ENCODE data around the gene PANX2.

PANX2 gene

DNA sequence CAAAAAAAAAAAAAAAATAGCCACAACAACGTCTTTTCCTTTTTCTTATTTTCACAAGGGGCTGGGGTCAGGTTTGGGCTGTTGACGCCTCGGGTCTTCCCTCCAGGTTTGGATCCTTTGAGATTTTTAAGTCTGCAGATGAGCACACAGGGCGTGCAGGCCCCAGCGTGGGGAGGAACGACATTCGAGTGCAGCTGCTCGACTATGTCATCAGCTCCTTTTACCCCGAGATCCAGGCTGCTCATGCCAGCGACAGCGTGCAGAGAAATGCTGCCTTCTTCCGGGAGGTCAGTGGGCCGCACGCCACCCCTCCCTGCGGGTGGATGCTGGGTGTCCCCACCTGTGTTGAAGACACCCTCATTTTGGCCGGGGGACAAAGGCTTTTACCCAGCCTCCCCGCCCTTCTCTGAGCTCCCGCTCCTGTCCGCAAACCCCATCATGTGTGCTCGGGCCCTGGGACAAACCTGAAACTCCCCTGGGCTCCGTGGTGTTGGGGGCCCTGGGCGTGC is 38.0 kb downstream of the PANX2 start:
- no peak overlapping the region for H3K4me3 ChIP-seq (ENCODE audit: low read depth, low read length)
- no peak for DNase-seq (ENCODE audit: low read depth)
- TF ChIP-seq, protein P1, sequence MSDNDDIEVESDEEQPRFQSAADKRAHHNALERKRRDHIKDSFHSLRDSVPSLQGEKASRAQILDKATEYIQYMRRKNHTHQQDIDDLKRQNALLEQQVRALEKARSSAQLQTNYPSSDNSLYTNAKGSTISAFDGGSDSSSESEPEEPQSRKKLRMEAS (IDR thresholded peaks at IDR 0.05; ENCODE audit: low read depth, low read length) = no peak
- TF ChIP-seq, protein P2, sequence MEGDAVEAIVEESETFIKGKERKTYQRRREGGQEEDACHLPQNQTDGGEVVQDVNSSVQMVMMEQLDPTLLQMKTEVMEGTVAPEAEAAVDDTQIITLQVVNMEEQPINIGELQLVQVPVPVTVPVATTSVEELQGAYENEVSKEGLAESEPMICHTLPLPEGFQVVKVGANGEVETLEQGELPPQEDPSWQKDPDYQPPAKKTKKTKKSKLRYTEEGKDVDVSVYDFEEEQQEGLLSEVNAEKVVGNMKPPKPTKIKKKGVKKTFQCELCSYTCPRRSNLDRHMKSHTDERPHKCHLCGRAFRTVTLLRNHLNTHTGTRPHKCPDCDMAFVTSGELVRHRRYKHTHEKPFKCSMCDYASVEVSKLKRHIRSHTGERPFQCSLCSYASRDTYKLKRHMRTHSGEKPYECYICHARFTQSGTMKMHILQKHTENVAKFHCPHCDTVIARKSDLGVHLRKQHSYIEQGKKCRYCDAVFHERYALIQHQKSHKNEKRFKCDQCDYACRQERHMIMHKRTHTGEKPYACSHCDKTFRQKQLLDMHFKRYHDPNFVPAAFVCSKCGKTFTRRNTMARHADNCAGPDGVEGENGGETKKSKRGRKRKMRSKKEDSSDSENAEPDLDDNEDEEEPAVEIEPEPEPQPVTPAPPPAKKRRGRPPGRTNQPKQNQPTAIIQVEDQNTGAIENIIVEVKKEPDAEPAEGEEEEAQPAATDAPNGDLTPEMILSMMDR (IDR thresholded peaks at IDR 0.05; ENCODE audit: low read depth, low read length) = no peak
- TF ChIP-seq POLR2A (IDR thresholded peaks at IDR 0.05; ENCODE audit: extremely low read depth, insufficient read length) (no peak), MYC (IDR thresholded peaks at IDR 0.05; ENCODE audit: low read depth, low read length) (no peak)

DNA sequence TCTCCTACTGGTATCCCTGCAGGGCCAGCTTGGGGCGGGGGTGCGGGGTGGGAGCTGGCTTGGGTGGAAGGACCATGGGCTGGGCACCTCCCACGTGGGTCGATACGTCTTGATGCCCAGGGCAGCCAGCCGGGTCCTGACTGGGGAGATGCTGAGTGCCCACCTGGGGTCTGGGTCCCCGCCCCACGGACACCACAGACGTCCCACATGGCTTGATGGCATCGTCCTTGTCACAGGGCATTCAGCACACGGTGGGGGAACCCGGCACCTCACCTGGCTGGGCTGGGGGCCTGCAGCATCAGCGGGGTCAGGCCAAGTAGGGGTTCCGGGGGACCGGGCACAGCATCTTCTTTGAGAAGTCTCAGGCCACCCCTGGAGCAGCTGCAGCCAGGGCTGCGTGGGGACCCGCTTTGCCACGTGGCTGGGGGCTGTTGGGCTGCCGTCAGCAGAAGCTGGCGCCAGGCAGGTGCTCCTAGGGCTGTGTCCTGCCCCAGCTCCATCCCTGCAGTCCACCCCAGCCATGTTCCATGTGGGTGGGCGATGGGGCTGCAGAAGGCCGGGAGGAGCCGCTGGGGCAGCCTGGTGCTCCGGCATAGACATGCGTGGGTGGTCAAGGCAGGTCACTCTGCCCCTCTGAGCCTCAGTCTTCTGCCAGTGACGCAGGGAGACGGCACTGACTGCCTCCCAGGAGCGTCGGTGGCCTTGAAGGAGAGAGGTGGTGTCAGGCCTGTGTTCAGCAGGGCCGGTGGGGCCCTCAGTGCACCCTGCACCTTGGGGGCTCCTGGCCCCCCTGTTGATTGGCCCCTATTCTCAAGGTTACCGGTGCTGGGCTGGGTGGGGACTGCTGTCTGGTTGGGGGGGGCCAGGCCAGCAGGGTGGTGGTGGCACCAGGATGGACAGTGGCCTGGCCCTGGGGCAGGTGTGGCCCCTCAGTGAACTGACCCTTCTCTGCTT is 38.7 kb downstream of the PANX2 start:
- TF ChIP-seq, protein P2 (IDR thresholded peaks at IDR 0.05; ENCODE audit: low read depth, low read length) = no peak
- TF ChIP-seq MYC (IDR thresholded peaks at IDR 0.05; ENCODE audit: low read depth, low read length) = no peak
- TF ChIP-seq POLR2A (IDR thresholded peaks at IDR 0.05; ENCODE audit: extremely low read depth, insufficient read length) = no peak
- TF ChIP-seq, protein P1 (IDR thresholded peaks at IDR 0.05; ENCODE audit: low read depth, low read length) = no peak
- DNase-seq (ENCODE audit: low read depth) = no peak
- no peak overlapping the region for H3K4me3 ChIP-seq (ENCODE audit: low read depth, low read length)

DNA sequence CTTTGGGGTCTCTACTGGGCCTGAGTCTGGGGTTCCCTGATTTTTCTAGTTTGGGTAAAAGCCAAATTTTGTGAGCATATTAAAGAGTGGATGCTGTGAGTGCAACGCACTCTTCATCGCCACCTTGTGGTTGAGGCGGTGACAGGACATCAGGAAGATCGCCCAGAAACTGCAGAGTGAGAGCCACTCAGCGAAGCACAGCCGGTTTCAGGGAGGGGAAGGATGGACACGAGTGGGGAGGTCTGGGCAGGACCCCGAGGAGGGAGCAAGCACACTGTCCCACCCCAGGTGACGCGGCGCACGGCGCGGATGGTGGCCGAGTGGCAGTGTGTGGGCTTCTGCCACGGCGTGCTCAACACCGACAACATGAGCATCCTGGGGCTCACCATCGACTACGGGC is 39.4 kb downstream of the PANX2 start:
- DNase-seq (ENCODE audit: low read depth) = peak; percentile 68
- no peak overlapping the region for H3K4me3 ChIP-seq (ENCODE audit: low read depth, low read length)
- no peak for TF ChIP-seq POLR2A (IDR thresholded peaks at IDR 0.05; ENCODE audit: extremely low read depth, insufficient read length)
- TF ChIP-seq, protein P2 (IDR thresholded peaks at IDR 0.05; ENCODE audit: low read depth, low read length) = peak; percentile 92

DNA sequence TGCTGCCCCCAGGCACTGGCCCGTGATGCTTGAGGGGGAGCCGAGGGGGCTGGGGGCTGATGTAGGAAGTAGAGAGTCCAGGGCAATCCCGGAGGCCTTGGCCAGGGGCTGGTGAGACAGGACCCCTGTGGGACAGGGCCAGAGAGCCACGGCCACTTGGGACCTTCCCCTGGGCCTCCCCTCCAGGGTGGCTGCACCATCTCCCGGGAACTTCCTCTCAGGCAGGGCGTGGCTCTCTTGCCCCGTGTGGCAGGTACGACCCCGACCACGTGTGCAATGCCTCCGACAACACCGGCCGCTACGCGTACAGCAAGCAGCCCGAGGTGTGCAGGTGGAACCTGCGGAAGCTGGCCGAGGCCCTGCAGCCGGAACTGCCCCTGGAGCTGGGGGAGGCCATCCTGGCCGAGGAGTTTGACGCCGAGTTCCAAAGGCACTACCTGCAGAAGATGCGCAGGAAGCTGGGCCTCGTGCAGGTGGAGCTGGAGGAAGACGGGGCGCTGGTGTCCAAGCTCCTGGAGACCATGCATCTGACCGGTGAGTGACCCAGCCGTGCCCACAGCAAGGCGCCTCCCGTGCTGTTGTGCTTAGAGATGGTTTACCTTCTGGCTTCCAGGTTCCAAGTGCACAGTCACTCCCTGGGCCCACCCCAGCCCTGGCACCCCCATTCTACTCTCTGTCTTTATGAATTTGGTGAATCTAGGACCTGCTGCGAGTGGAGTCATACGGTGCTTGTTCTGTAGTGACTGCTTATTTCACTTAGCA is 40.0 kb downstream of the PANX2 start:
- TF ChIP-seq, protein P1 (IDR thresholded peaks at IDR 0.05; ENCODE audit: low read depth, low read length) = no peak
- no peak for TF ChIP-seq MYC (IDR thresholded peaks at IDR 0.05; ENCODE audit: low read depth, low read length)
- TF ChIP-seq, protein P2 (IDR thresholded peaks at IDR 0.05; ENCODE audit: low read depth, low read length) = no peak
- no peak for TF ChIP-seq POLR2A (IDR thresholded peaks at IDR 0.05; ENCODE audit: extremely low read depth, insufficient read length)
- no peak for DNase-seq (ENCODE audit: low read depth)
- H3K4me3 ChIP-seq (ENCODE audit: low read depth, low read length) = no peak overlapping the region

DNA sequence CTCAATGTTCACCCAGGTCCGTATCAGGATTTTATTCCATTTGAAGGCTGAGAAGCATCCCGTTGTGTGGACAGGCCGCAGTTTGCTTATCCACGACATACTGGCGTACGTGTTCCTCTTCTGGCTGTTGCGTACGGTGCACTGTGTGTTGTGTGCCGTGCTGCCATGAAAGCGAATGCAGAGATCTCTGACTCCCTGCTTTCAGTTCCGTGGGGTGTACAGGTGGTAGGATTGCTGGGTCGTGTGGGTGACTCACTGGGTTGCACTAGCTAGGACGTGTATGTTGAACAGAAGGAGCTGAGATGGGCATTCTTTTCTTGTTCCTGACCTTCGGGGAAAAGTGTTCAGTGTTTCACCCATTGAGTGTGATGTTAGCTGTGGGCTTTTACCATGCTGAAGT is 40.6 kb downstream of the PANX2 start:
- no peak overlapping the region for H3K4me3 ChIP-seq (ENCODE audit: low read depth, low read length)
- DNase-seq (ENCODE audit: low read depth) = no peak
- TF ChIP-seq, protein P1 (IDR thresholded peaks at IDR 0.05; ENCODE audit: low read depth, low read length) = no peak
- no peak for TF ChIP-seq MYC (IDR thresholded peaks at IDR 0.05; ENCODE audit: low read depth, low read length)

DNA sequence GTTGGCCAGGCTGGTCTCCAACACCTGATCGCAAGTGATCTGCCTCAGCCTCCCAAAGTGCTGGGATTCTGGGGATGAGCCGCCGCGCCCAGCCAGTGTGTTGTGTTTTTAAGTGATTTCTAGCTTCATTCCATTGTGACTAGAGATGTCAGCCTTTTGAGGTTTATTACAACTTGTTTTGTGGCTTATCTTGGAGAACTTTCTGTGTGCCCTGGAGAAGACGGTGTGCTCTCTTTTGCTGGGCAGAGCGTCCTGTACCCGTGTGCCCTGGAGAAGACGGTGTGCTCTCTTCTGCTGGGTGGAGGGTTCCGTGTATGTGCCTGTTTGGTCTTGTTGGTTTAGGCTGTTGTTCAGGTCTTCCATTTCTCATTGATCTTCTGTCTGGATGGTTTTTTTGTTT is 42.7 kb downstream of the PANX2 start:
- no peak overlapping the region for H3K4me3 ChIP-seq (ENCODE audit: low read depth, low read length)
- no peak for DNase-seq (ENCODE audit: low read depth)
- TF ChIP-seq POLR2A (IDR thresholded peaks at IDR 0.05; ENCODE audit: extremely low read depth, insufficient read length) = no peak
- TF ChIP-seq MYC (IDR thresholded peaks at IDR 0.05; ENCODE audit: low read depth, low read length) = no peak
- TF ChIP-seq, protein P1 (IDR thresholded peaks at IDR 0.05; ENCODE audit: low read depth, low read length) = no peak
- TF ChIP-seq, protein P2 (IDR thresholded peaks at IDR 0.05; ENCODE audit: low read depth, low read length) = no peak
